HG03280 (cell line): Measurements from ENCODE around the gene SH2B3.
"Not testable (repeated sequence)": the region's sequence is repeated elsewhere in the genome, so short reads cannot be mapped to it uniquely, and the experiment has no call there.

Experiments used
- ATAC-seq: cut with Tn5 transposase; IDR thresholded peaks from one replicate; pipeline ENCODE4 v1.9.1; 2021; ENCODE audit warnings: mild to moderate bottlenecking, moderate library complexity; ENCODE audit not compliant: unreplicated experiment

The SH2B3 gene

DNA sequence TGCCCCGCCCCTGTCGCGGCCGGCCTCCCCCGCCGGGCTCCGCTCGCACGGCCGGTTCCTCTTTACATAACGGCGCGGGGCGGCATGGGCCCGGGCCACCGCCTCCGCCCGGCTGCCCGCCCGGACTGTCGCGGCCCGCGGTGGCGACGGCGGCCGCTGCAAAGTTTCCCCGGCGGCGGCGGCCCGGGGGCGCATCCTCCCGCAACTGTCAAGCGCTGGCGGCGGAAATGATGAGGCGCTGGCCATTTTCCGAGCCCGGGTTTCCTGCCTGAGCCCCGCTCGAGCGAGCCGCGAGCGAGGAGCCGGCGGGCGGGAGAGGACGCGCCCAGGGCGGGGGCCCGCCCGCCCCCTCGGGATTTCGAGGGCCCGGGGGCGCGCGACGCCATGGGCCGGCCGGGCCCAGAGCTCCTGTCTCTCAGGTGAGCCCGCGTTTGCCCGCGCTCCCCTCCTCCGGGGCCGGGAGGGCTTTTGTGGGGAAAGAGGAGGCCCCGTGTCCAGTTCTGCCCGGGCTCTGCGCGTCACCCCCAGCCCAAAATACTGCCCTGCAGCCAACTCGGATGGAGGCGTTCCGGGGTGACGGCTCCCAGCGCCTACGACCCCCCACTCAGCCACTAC, at the start of gene SH2B3:
TSS of gene SH2B3 (plus strand) at position 65 of the 615 bp plus-strand sequence. CDS start 12,223 bp downstream, outside the sequence.
- ATAC-seq: peak; percentile 13

DNA sequence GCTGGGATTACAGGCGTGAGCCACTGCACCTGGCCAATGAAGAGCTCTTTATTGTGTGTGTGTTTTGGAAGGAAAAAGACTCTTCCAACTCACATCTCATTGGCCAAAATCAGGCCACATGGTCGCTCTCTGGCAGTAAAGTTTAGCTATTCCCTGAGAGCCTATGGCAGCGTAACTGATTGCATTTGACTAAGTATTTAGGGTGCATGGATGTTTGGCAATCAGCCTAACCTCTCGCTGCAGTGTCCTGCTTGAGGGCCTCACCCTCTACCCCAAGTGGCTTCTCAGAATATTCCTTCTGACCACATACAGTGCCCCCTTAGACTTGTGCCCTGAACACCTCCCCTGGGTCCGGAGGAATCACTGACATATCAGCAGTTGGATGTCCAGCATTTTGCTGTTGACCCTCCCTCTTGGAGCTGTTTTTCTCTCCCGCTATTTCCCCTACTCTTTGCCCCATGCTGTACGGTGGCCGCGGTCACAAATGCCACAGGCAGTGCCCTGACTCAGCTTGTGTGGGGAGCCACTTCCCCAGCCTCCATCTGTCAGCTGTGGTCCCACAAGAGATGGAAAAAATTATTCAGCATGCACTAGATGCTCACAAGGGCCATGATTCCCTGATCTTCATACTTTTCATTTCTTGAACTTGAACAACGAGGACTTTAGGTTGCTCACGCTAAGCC, 46.4 kb upstream of the SH2B3 start:
- no peak for ATAC-seq

DNA sequence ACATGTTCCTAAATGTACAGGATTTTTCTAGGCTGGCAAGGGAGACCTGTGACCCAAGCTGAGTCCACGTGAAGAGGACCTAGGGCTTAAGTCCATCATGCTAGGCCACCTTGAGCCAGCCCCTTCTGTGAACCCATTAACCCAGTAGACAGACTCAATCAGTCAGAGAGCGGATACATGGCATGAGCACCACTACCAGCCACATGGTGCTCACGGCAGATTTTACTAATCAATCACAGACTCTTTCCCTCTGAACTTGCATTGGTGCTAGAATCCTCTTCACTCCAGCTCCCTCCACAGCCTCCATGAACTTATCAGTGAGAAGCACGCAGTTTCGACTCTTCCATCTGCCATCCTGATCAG, 45.8 kb upstream of the SH2B3 start:
- no peak for ATAC-seq

DNA sequence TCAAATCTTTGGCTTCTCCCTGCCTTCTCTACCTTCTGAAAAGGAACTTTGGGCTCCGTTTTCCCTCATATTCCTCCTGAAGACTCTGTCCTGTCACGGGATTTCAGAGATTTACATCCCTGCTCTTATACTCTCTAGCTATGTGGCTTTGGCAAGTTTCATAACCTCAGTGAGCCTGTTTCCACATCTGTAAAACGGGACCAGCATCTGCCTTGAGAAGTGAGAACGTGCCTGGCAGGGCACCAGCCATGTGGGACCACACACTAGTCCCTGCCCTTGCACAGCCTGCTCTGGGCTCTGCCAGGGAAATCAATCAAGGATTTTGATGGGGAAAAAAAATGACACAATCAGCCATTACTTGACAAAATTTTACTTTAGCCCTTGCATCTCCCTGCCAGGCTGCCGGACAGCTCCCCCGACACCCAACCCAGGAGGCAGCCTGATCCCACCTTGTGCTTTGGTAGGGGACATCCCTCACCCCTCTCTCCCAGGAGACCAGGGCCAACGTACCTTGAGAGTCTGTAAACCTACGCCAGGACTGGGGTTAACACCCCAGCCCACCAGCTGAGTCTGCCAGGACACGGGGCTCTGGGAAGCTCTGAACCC, 45.3 kb upstream of the SH2B3 start:
- no peak for ATAC-seq

DNA sequence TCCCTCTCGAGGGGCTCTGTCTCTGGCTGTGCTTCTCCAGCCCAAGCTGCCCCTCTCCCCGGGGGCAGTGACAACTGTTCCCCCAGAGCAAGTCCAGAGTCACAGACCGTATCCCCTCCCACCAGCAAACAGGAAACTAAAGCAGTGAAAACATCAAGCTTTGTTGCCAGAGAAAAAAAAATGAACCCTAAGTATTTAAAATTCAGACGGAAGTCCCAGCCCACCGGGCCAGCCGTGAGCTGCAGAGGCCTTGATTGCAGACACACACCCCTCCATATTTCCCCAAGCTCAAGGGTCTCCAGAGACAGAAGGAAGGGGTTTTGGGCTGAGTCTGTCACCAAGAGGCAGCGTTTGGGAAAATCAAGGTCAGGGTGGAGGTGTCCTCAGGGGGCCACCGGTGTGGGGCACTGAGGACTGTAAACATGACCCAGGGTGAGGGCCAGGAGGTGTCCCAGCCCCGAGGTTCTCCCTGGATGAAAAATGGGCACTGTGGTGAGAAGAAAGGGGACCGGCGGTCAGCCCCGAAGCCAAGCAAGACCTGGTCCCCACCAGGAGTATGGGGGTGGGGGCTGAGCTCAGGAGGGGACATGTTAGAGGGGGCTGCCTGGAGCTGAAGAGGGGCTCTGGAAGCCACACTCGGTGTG, 44.5 kb upstream of the SH2B3 start:
- no peak for ATAC-seq

DNA sequence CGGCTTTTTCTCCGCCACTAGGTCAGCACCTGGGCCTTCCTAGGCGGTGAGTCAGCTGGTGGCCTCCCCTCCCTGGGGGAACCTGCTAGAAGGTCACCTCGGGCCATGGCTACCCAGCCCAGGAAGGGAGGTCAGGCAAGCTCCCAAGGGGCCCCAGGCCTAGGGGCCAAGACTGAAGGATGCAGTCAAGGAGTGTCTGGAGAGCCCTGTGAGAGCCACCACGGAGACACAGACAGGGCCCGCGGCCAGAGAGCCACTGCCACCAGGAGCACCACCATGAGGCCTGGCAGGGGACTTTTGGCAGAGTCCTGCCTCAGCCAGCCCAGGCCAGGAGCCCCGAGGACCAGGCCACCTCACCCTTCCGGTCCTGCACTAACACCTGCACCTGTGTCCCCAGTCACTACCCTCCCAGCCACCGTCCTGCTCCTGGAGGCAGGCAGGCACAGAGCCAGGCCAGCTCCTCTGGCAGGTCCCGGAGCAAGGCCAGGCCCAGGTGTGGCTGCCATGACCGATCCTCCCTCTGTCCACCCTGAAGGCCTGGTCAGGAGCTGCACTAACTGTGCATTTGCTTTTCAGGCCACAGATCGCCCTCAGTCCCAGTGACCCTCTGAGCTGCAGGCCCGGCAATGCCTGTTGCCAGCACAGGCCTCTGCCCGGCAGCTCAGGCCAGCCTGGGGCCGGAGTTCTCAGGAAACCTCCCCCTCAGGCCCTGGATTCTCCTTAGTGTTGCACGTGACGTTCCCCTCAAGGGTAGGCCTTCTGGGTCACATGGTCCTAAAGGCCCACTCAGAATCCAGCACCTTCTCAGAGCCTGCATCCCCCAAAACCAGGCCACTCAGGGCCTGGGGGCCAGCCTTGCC, 43.8 kb upstream of the SH2B3 start:
- ATAC-seq: no peak

DNA sequence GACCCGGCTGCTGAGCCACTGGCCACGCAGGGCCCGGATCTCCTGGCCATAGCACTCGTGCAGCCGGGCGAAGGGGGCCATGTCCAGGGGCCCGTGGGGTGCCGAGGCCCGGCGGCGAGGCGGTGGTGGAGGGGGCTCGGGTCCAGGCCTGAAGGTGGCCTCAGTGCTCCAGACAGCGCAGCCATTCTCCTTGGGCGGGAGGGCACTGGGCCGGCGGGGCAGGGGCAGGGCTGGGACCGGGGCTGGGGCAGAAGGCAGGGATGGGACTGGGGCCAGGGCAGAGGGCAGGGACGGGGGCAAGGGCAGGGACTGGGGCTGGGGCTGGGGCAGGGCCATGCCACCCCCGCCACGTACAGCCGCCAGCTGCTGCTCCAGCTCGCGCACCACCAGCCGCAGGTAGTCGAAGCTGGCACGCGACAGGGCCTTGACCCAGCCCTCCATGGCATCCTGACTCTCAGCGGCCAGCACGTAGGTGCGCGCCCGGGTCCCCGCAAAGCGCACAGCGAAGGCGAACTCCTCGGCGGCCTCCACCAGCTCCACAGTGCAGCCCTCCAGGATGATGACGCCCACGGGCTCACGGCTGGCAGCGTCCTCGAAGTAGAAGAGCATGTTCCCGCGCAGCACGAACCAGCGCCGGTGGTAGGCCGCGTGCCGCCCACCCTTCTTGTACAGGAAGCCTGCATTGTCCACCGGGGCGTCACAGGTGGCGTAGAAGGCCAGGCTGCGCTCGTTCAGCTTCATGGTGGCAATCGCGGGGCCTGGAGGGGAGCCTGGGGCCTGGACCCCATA, 42.8 kb upstream of the SH2B3 start:
- no peak for ATAC-seq

DNA sequence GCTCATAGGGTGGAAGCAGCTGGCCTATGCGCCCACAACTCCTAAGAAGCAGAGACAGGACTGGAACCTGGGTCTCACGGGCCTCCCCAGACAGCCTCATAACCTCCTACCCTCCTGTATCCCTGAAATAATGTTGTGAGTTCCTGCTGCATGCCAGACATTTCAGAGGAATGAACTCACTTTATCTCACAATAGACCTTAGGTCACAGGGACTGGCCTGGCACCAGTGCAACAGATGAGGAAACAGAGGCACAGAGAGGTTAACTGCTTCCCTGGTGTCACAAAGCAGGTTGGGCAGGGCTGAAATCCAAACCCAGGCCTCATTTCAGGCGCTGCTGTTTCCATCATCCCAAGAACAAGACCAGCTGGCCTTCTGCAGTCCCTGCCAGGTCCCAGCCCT, 42.1 kb upstream of the SH2B3 start:
- ATAC-seq: no peak

DNA sequence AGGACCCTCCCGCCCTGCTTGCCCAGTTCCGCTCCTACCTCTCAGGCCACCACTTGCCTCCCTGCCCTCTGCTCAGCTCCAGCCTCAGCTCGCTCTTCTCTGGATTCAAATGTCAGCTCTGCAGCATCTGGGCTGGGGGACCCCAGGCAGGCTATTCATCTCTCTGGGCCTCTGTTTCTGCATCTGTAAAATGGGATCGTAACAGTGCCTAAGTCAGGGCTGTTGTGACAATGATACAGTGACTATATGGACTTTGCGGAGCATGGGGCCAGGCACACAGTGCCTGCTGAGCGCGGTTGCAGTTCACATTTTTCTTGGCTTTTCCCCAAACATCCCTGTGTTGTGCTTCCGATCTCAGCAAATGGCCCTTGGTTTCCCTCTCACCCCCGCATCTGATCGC, 39.6 kb upstream of the SH2B3 start:
- no peak for ATAC-seq

DNA sequence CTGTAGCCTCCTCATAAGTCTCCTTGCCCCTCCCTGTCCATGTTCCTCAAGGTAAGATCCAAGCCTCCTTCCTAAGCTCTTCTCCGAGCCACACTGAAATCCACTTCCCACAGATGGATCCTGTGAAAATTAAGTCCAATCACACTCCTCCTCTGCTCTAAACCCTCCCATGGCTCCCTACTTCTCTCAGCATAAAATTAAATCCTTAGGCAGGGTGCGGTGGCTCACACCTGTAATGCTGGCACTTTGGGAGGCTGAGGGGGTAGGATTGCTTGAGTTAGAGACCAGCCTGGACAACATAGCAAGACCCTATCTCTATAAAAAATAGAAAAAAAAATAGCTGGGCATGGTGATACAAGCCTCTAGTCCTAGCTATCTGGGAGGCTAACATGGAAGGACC, 39.1 kb upstream of the SH2B3 start:
- ATAC-seq: no peak

DNA sequence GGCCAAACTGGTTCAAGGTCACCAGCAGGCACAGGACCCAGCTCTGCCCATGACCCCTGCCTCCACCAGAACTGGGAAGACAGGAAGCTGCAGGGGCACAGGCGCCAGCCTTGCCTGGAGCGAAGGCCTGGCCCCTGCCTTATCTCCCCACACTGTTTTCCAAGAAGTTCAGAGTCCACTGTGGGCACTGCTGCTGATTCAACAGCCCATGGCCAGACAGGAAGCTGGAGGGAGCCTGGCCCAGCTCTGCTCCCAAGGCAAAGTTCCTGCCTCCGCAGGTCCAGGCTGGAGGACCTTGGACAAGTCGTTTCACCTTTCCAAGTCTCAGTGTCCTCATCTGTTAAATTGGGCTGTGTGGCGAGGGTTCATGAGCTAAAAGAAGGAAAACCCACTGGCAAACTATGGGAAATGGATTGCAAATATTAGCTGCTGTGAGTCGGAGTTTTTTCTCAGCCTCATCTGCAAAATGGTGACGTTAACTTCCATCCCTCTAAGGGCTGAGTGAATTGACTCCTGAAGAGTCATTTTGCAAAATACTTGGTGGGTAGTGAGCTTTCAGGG, 38.0 kb upstream of the SH2B3 start:
- no peak for ATAC-seq

DNA sequence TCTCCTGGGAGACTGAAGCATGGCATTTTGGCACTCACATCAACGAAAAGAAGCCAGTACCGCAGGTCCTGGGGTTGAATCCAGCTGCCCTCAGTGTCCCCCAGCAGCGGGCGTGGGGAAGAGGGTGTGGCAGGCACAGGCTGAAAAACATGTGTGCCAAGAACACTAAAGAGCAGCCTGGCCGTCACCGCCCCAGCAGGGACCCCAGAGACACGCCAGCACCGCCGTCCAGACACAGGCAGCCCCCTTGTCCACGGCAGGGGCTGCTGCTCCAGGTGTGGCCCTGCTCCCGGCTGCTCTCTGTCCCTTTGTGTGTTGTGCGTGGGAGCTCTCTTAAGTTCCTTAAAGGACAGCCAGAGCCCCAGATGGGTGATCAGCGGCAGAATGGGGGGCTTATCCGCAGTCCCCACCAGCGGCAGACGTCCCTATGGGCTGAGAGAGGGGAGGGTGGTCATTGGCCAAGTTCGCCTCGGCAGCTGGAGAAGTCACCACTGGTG, 37.4 kb upstream of the SH2B3 start:
- no peak for ATAC-seq

DNA sequence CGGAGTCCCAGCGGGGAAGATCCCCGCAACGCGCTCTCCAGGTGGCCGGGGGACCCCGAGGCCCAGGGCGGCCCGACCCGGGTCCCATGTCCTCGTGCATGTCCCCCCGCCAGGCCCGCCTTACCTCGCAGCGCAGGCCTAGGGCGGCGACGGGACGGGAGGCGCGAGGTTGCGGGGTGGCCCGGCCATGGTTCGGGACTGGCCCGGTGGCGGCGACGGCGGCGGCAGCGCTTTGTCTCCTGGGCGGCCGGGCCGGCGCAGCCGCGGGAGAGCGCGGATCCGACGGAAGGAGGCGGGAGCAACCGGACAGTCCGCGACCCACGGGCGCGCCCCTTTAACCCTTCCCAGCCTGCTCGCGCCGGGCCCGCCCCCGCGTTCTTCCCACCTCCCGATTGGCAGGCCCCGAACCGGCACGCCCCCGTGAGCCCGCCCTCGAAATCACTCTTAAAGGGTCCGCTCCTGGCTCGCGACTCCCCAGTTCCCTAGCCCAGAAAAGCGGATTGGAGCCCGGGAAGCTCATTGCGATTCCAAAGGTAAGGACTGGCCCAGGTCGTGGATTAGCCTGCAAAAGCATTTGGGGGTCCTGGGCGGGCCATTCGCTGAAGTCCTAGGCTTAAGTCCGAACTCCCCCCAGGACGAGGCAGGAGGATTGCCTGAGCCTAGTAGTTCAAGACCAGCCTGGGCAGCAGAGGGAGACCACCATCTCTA, 36.8 kb upstream of the SH2B3 start, which contains the start of gene PHETA1:
TSS of gene PHETA1 (minus strand) at position 308 of the 708 bp plus-strand sequence. CDS start 5,668 bp downstream, outside the sequence.
- ATAC-seq: peak; percentile 83

DNA sequence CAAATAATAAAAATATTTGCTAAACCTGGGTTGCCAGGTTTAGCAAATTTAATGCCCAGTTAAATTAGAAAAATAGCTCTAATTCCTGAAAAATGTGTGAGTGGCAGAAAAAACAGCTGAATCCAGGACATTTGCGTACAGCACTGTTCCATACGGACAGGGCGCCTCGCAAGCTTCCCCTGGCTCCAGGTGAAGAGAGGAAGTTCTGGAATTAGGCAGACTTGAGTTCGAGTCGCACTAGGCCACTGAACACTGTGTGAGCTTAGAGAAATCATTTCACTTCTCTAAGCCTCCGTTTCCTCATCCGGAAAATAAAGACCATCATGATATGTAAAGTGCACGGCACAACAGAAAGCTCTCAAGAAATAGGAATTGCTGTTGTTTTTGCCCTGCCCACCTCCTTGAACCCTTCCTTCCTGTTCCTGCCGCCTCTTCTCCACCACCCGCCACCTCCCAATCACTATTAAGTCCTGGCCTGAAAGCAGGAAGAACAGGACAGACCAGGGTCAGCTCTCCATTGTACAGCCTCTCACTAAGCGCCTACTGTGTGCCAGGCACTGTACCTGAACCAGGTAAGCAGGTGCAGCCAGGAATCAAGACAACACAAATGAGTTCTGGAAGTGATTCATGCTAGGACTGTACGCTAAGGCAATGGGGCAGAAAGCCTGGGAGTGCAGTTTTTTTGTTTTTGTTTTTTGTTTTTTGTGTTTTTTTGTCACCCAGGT, 36.1 kb upstream of the SH2B3 start:
- no peak for ATAC-seq

DNA sequence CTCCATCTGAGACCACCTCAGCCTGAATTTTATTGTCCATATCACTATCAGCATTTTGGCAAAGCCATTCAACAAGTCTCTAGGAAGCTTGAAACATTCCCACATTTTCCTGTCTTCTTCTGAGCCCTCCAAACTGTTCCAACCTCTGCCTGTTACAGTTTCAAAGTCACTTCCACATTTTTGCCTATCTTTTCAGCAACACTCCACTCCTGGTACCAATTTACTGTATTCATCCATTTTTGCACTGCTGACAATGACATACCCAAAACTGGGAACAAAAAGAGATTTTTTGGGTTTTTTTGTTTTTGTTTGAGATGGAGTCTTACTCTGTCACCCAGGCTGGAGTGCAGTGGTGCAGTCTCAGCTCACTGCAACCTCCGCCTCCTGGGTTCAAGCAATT, 32.5 kb upstream of the SH2B3 start:
- not testable (repeated sequence) for ATAC-seq

DNA sequence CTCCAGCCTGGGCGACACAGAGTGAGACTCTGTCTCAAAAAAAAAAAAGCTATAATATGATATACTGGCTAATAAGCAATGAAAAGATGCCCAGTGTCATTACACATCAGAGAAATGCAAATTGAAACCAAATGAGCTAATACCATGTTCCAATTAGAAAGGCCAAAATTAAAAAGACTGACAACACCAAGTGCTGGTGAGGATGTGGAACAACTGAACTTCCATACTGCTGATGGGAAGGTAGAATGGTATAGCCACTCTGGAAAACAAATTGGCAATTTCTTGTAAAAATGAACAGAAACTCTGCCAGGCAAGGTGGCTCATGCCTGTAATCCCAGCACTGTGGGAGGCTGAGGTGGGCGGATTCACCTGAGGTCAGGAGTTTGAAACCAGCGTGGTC, 28.3 kb upstream of the SH2B3 start:
- no peak for ATAC-seq

DNA sequence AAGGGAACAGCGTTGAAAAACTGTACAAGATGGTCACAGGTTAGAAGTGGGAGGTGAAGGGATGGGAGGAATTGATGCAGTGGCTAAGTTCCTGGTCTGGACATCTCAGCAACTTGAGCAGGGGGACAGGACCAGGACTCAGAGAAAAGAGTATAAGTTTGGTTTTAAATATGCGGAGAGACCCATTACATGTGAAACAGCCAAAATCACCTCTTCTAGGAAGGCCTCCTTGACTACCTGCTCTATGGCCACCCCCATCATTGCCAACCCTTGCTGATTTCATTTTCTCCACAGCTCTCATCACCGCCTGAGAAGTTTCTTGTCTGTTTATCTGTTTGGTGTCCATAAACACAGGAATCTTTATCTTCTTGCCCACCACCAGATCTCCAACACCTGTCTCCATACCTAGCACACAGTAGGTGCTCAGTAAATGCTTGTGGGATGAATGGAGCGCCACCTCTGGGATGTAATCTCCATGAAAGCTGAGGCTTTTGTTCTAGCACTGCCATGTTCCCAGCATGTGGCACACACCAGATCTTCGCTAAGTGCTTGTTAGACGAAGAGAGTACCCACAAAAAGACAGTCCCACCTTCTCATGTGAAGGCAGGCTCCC, 25.7 kb upstream of the SH2B3 start:
- no peak for ATAC-seq

DNA sequence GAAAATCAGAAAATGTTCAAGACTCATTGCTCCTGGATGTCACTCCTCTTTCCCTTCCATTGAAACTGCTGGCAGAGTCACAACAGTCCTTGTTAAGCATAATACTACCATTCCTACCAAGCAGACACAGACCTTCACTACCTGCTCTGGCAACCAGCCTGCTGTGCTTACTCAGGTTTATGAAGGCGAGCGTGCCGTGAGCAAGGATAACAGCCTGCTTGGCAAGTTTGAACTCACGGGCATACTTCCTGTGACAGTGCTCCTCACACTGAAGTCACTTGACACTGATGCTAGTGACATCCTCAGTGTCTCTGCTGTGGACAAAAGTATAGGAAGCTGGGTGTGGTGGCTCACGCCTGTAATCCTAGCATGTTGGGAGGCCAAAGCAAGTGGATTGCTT, 21.1 kb upstream of the SH2B3 start:
- ATAC-seq: no peak
